HG03439 (cell line): ENCODE data around the gene SFPQ.
"Not testable (repeated sequence)": the region's sequence is repeated elsewhere in the genome, so short reads cannot be mapped to it uniquely, and the experiment has no call there.

ENCODE experiments used
- ATAC-seq: cut with Tn5 transposase; IDR thresholded peaks from one replicate; pipeline ENCODE4 v1.9.1; 2021; ENCODE audit warnings: mild to moderate bottlenecking, moderate library complexity; ENCODE audit not compliant: unreplicated experiment

The SFPQ gene

GRCh38 chr1:35187816-35188342 is 5.1 kb downstream of the SFPQ start:
- ATAC-seq: no peak

- ATAC-seq: no peak
Observed at GRCh38 chr1:35186239-35186638, 6.7 kb downstream of the SFPQ start.

DNA sequence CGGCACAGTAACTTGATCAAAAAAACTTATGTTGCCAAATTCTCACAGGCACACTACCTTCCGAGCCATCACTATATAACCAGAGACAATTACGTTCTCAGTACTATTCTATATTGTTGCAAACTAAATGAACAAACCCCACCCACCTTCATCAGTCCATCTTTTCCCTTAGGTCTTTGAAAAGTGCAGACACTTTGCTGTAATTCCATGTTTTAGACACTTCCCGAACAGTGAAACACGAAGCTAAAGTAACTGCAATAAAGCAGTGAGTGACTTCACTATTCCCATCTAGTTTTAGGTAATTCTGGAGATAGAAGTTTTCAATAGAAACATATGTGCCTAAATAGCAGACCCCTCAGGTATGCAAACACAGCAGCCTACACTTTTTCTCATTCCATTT is 7.7 kb downstream of the SFPQ start:
- no peak for ATAC-seq

- no peak for ATAC-seq
Observed at GRCh38 chr1:35184495-35185199, 8.3 kb downstream of the SFPQ start.

- ATAC-seq: no peak
Observed at GRCh38 chr1:35181790-35182455, 11.0 kb downstream of the SFPQ start.

- ATAC-seq: no peak
Observed at GRCh38 chr1:35180776-35181374, 12.1 kb downstream of the SFPQ start.

- no peak for ATAC-seq
Observed at GRCh38 chr1:35179908-35180307, 13.0 kb downstream of the SFPQ start.

DNA sequence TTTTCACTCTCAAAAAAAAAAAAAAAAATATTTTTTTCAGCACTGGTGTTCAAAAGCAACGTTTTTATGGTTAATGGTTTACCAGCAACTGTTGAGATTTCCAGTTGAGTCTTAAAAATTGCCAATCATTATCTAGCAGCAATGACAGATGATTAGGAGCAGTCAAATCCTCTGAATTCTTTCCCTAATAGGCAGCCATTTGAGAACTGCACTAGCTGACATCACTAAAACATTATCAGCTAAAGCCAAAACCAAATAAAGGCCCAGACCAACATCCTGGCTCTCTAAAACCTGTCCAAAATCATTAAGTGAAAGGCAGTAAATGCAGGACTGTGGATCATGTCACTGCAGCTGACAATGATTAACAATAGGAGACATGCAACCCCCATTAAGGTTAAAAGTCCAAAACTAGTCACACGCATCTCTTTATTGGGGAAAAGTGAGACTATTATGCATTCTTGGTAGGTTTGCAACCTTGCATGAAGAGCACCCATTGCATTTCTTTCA is 14.0 kb downstream of the SFPQ start:
- ATAC-seq: no peak

GRCh38 chr1:35178295-35178695 is 14.7 kb downstream of the SFPQ start:
- ATAC-seq: no peak

DNA sequence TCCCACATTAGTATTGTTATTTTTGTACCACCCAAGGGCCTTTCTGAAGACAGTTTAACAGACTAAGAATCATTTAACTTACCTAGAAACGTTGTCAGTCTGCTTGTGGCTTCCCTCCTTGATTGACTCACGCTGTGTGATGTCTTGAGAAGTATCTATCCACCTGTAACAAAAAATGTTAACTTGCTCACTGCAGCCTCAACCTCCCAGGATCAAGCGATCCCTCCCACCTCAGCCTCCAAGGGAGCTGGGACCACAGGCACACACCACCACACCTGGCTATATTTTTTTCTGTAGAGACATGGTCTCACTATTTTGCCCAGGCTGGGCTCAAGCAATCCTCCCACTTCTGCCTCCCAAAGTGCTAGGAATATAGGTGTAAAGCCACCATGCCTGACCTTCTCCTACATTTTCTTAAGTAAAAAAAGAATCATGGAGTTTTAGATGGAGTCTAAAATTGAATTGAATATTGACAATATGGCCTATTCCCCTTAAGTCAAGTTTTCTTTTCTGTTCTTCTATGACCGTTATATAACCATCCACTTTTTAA is 15.6 kb downstream of the SFPQ start:
- ATAC-seq: no peak

DNA sequence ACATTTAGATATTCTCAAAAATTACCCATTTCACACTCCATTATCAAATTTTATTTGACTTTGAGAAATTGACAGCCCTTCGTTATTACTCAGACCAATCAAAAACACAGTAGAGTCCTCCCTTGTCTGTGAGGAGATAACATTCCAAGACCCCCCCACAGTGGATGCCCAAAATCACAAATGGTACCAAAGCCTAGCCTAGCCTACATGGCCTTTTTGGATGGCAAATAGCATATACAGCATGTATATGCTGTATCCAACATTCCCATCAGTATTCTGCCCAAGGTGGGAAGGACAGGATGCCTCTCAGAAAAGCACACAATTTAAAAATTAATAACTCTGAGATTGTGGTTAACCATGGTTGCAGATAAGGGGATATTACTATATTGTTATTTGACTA is 17.3 kb downstream of the SFPQ start:
- ATAC-seq: no peak

DNA sequence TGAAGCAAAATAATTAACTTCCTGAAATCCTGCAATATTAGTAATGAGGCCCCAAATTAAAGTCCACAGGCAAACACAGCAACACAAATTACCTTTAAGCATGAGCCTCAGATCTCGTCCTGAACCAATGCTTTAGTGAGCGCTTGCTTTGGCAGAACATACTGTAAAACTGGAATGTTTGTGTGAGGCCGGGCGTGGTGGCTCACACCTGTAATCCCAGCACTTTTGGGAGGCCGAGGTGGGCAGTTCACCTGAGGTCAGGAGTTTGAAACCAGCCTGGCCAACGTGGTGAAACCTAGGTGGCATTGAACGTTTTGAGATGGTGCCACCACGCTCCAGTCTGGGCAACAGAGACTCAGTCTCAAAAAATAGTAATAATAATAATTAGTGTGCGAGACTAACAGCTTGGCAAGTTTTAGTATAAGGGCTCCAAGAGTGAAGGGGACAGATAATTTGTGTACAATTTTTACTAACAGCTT is 17.8 kb downstream of the SFPQ start:
- ATAC-seq: no peak

DNA sequence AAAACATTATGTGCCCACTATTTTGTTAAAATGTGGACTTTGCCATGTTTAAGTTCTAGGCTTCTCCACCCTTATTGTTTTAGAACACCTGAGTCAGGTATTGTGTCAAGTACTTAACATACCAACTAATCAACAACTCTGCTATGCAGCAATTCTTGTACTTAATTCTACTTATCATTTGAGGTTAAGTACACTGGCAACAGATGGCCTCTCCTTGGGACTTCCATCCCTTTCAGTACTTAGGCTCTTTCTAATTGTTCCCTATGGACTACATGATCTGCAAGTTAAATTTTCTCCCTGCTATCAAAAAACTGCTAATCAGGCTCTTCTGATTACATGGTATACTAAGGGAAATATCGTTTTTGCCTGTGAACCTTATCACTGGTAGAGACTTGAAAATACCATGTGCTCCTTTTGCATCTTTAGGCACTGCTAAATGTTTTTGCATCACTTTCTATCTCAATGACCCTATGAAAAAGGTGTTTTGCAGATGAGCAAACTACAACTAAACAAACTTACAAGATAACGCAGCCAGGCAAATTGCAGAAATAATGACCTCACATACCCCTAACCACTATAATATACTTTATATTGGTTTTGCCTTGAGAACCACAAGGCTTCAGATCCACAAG is 18.9 kb downstream of the SFPQ start:
- no peak for ATAC-seq

GRCh38 chr1:35173491-35173890 is 19.5 kb downstream of the SFPQ start:
- ATAC-seq: no peak

GRCh38 chr1:35172022-35172421 is 20.9 kb downstream of the SFPQ start:
- ATAC-seq: no peak

DNA sequence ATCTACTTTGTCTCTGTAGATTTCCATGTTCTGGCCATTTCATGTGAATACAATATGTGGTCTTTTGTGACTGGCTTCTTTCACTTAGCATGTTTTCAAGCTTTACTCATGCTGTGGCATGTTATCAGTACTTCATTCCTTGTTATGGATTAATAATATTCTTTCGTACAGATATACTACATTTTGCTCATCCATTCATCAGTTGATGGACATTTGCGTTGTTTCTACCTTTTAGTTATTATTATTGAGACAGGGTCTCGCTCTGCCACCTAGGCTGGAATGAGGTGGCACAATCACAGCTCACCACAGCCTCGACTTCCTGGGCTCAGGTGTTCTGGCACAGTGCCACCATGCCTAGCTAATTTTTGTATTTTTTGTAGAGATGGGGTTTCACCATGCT is 21.4 kb downstream of the SFPQ start:
- ATAC-seq: no peak

DNA sequence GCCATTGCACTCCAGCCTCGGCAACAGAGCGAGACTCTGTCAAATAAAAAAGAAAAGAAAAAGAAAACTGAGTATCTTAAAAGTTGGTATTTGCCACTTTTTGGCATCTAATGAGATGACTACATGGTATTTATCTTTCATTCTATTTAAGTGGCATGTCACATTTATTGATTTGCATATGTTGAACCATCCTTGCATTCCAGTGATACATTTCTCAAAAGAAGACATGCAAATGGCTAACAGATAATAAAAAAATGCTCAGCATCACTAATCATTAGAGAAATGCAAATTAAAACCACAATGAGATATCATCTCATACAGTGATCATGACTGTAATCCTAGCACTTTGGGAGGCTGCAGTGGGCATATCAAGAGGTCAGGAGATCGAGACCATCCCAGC is 28.1 kb downstream of the SFPQ start:
- no peak for ATAC-seq

DNA sequence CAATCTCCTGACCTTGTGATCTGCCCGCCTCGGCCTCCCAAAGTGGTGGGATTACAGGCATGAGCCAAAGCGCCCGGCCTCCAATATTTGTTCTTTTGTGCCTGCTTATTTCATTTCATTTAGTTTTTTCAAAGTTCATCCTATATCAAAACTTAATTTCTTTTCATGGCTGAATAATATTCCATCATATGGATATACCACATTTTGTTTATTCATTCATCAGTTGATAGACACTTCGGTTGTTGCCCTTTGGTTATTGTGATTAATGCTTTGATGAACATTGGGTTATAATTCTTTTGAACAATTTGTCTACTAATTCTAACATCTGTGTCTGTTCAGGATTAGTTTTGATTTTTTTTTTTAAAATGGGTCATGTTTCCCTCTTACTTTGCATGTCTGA is 41.7 kb downstream of the SFPQ start:
- no peak for ATAC-seq

DNA sequence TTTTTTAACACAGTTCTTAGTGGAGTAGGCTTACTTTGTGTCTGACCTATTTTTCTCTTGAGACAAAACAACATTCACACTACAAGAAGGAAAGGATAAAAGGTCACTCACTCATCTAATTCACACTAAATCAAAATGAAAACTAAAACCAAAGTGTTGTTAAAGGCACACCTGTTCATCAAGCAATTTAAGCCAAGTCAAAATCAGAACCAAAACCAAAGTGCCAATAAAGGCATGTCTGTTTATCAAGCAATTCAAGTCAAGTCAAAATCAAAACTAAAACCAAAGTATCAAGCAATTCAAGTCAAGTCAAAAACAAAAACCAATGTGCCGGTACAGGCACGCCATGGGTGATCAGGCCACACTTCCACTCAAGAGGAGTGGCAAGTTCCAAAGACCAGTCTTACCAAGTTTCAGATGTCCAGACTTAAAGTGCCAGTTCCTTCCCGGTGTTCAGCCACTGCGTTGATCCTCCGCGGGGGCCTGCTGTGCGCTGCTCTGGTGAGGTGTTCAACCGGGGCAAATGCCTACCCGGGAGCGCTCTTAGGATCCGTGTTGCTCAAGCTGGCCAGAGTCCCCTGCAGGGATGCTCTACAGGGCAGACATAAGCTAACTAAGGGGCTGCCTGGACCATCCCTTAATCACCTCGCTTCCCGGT is 46.9 kb downstream of the SFPQ start:
- ATAC-seq: not testable (repeated sequence)

DNA sequence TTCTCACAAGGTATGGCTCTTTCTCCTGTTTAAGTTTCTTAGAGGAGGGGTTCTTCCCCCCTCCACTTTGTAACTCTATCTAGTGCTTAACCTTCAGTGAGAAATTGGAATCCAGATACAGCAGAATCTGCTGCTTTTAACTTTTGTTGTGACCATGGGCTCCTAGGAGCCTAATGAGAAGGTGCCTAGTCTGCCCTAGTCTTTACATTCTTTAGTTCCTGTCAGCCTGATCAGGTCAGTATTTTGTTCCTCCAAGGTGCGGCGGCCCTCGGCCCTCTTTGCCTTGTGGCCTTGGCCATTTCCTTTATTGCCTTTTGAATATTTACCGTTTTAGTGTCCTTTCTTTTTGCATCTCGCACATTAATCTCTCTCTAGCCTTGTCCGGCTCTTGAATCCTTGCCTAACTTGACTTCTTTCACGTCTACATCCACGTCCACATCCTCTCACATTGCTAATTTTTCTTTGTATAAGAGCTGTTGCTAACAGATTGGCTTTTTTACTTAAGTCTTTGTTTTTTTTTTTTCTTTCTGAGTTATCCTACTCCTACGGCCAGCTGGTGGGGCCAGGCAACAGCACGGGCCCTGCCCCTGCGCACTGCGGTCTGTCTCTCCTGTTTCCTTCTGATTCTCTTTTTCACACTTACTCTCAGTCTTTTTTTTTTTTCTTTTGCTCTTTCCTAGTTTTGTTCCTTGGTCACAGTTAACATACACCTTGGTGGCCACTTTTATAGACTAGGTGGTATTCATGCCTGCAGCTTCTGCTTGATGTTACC is 49.0 kb downstream of the SFPQ start:
- no peak for ATAC-seq
